Transverse colon (tissue), 4 donors: ENCODE data around the gene OLAH. TPM values are rescaled to one million over a fixed set of nuclear protein-coding genes. Genes with fewer than 3 reads are reported as not detected.
"Not testable (repeated sequence)": the region's sequence is repeated elsewhere in the genome, so short reads cannot be mapped to it uniquely, and the experiment has no call there.

Experiments used
- DNase-seq: peaks from one replicate; pipeline ENCODE4 v3.0.0-alpha.2; 2019
- H3K27ac ChIP-seq, 4 donors: fragments of 200-600 bp; sonication (generic); 2 replicates each; pipeline ENCODE4 v1.5.1; 2016 to 2018; ENCODE audit warnings: inconsistent platforms in 4 of 4
- H3K27me3 ChIP-seq: fragments of 200-600 bp; sonication (generic); 2 replicates; pipeline ENCODE4 v1.5.1; 2017; ENCODE audit warnings: inconsistent platforms
- H3K36me3 ChIP-seq, 4 donors: fragments of 200-600 bp; sonication (generic); 2 replicates each; pipeline ENCODE4 v1.5.1; 2017 to 2019; ENCODE audit warnings: inconsistent platforms in 4 of 4
- H3K4me1 ChIP-seq, 4 donors: fragments of 200-600 bp; sonication (generic); 2 replicates each; pipeline ENCODE4 v1.5.1; 2017 to 2020; ENCODE audit warnings: inconsistent platforms in 4 of 4
- H3K4me3 ChIP-seq, 4 donors: fragments of 200-600 bp; sonication (generic); 1 replicate in 1 of 4; 2 replicates in 3 of 4; pipeline versions ENCODE4 v1.5.1 to v1.6.1; 2017 to 2019; ENCODE audit warnings: inconsistent platforms in 4 of 4
- H3K9me3 ChIP-seq, 2 donors: fragments of 200-600 bp; sonication (generic); 2 replicates each; pipeline ENCODE4 v1.5.1; 2017 to 2019; ENCODE audit warnings: inconsistent platforms in 2 of 2
- CTCF ChIP-seq, 5 experiments: fragments of 200-600 bp in 3 of 5; fragments of 450-650 bp in 2 of 5; sonication (generic) in 3 of 5; IDR thresholded peaks; 1 replicate in 2 of 5; 2 replicates in 3 of 5; pipeline ENCODE4 v1.5.1; 2016 to 2017; ENCODE audit warnings: antibody characterized with exemption in 5 of 5, inconsistent platforms in 3 of 5, mild to moderate bottlenecking in 2 of 5, moderate library complexity in 1 of 5
- EP300 ChIP-seq: sonication (generic); formaldehyde crosslinking; IDR thresholded peaks from one replicate; pipeline ENCODE4 v1.6.1; 2017; ENCODE audit warnings: antibody characterized with exemption, low read depth
- POLR2A ChIP-seq: fragments of 450-650 bp; IDR thresholded peaks from one replicate; pipeline ENCODE4 v1.6.1; 2016; ENCODE audit warnings: antibody characterized with exemption, mild to moderate bottlenecking, moderate library complexity
- POLR2AphosphoS5 ChIP-seq, 3 donors: sonication (generic); formaldehyde crosslinking; IDR thresholded peaks; one replicate each; pipeline ENCODE4 v1.6.1; 2016; ENCODE audit warnings: antibody characterized with exemption in 3 of 3
- WGBS, 2 donors: methylation state at CpG; one replicate each; pipeline ENCODE4 v1.1.5; 2018; ENCODE audit warnings: low coverage in 1 of 2; 5-methylcytosine and 5-hydroxymethylcytosine counted together
- in situ Hi-C, 4 donors: fragments of 200-750 bp; cut with MboI; loops; one replicate each; pipeline versions ENCODE4 v1.15.0 to v1.15.1; 2017; ENCODE audit warnings: low sequenced_read_pairs in 3 of 4, low pct_ligation_motif_present in 1 of 4, low pct_unique_long_range_greater_than_20kb in 1 of 4
- intact Hi-C: fragments of 100-400 bp; cut with DNase I; formaldehyde crosslinking; loops from one replicate; pipeline ENCODE4 v1.15.1; 2023; ENCODE audit warnings: low total_unique reads
- total RNA-seq, 4 donors: library from RNA; depleted of rRNA; stranded (reverse); fragments of >200 nt; gene quantifications; one replicate each; pipeline ENCODE4 v1.1.0, GENCODE V29; 2016

Gene OLAH
- total RNA-seq = not detected

- Histone ChIP-seq H3K4me1 (no peaks in the 10 kb centered on the region), H3K27ac (no peak within 1 kb of the TSS), H3K9me3 (no peaks in the 10 kb centered on the region), H3K27me3 (no peaks in the 10 kb centered on the region), H3K36me3 (no peaks in the 10 kb centered on the region), H3K4me3 (no peak within 1 kb of the TSS)
- TF ChIP-seq CTCF (IDR thresholded peaks at IDR 0.05) = no peak
- TF ChIP-seq POLR2A = no peak
- no peak for TF ChIP-seq EP300
- no peak for TF ChIP-seq POLR2AphosphoS5 (IDR thresholded peaks at IDR 0.05)
- intact Hi-C loops (no loop called here), in situ Hi-C loops (no loop called here)
- DNase-seq = no peak
- 41 to 100% methylated on average over 1 of the region's 1 CpG for WGBS, 2 donors
These were observed at the start of gene OLAH for GRCh38 chr10:15043674-15044073. Gene OLAH, plus strand, starts transcription at chr10:15043943. Its CDS starts 3,346 bp downstream, at chr10:15047289.

DNA sequence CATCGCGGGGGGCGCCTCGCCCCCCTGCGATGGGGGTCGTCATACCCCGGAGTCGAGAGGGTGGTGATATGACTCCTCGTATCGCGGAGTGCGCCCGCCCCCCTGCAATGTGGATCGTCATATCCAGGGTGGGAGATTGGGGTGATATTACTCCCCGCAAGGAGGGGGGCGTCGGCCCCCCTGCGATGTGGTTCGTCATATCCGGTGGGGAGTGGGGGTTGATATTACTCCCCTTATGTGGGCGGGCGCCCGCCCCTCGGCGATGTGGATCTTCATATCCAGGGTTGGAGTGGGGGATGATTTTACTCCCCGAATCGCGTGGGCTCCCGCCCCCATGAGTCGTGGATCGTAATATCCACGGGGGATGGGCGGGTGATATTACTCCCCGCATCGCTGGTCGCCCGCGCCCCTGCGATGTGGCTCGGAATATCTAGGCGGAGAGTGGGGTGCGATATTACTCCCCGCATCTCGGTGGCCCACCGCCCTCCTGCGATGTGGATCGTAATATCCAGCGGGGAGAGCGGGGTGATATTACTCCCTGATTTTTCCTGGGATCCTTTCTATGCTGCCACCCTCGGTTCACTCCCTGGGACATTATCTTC, 47.7 kb upstream of the OLAH start:
- Histone ChIP-seq H3K4me3 (no peak overlapping the region), H3K27ac (no peak overlapping the region), H3K4me1 (no peaks in the 10 kb centered on the region), H3K27me3 (no peaks in the 10 kb centered on the region), H3K9me3 (no peaks in the 10 kb centered on the region), H3K36me3 (no peaks in the 10 kb centered on the region)
- intact Hi-C loops = no loop called here
- no peak for DNase-seq
- in situ Hi-C loops = no loop called here
- TF ChIP-seq CTCF (IDR thresholded peaks at IDR 0.05) (no peak), EP300 (no peak), POLR2AphosphoS5 (IDR thresholded peaks at IDR 0.05) (no peak), POLR2A (no peak)
- 56 to 86% methylated on average over 2 to 50 of the region's 50 CpGs for WGBS, 2 donors

- H3K27me3 ChIP-seq, H3K36me3 ChIP-seq, intact Hi-C loops, in situ Hi-C loops, H3K4me3 ChIP-seq, H3K9me3 ChIP-seq, H3K27ac ChIP-seq, H3K4me1 ChIP-seq: not testable (repeated sequence)
- DNase-seq = peak; percentile 21
- WGBS, 2 donors = 40 to 74% methylated on average over 3 to 5 of the region's 5 CpGs
These were observed 30.2 kb upstream of the OLAH start for GRCh38 chr10:15013530-15013929.

DNA sequence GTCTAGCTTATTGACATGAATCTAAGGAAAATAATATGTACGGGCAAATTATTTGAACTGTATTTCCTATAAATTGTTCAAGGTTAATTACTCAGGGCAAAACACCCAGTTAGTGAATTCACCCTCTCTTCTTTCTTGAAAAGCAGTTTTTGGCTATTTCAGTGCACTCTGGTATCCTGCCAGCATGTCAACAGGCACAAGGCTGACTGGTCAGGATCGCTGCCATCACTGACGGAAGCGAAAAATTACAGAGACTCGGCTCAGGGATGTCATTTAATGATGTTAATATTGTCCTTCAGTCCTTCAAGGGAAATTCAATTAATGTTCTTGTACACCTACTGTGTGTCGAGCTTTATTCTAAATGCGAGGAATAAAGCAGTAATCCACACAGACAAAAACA, 28.3 kb upstream of the OLAH start:
- Histone ChIP-seq H3K27ac (no peak overlapping the region), H3K4me3 (no peak overlapping the region), H3K9me3 (no peaks in the 10 kb centered on the region), H3K4me1 (no peaks in the 10 kb centered on the region), H3K36me3 (no peaks in the 10 kb centered on the region), H3K27me3 (no peaks in the 10 kb centered on the region)
- intact Hi-C loops = no loop called here
- TF ChIP-seq POLR2AphosphoS5 (IDR thresholded peaks at IDR 0.05) (no peak), CTCF (IDR thresholded peaks at IDR 0.05) (no peak), POLR2A (no peak), EP300 (no peak)
- no peak for DNase-seq
- whole genome bisulfite sequencing, 2 donors = 82 to 92% methylated on average over 5 to 7 of the region's 7 CpGs
- in situ Hi-C loops = no loop called here

GRCh38 chr10:15020966-15021365, 22.8 kb upstream of the OLAH start:
- H3K36me3 ChIP-seq, H3K9me3 ChIP-seq, H3K4me1 ChIP-seq, in situ Hi-C loops, DNase-seq, intact Hi-C loops, H3K4me3 ChIP-seq, H3K27me3 ChIP-seq, H3K27ac ChIP-seq: not testable (repeated sequence)
- 78% methylated on average over 3 of the region's 5 CpGs; no CpG with 5 or more reads in 1 of the 2 donors for WGBS, 2 donors

DNA sequence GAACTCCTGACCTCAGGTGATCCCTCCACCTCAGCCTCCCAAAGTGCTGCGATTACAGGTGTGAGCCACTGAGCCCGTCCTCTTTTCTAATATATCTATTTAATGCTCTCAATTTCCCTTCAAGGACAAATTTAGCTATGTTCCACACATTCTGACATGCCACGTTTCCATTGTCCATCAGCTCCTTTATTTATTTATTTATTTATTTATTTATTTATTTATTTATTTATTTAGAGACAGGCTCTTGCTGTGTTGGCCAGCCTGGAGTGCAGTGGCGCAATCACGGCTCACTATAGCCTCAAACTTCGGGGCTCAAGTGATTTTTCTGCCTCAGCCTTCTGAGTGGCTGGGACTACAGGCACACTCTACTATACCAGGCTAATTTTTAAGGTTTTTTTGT, 20.7 kb upstream of the OLAH start:
- DNase-seq, H3K9me3 ChIP-seq, H3K27ac ChIP-seq, H3K27me3 ChIP-seq, H3K4me1 ChIP-seq, H3K4me3 ChIP-seq, H3K36me3 ChIP-seq, intact Hi-C loops, in situ Hi-C loops: not testable (repeated sequence)
- WGBS, 2 donors = 89 to 95% methylated on average over 4 to 6 of the region's 6 CpGs

DNA sequence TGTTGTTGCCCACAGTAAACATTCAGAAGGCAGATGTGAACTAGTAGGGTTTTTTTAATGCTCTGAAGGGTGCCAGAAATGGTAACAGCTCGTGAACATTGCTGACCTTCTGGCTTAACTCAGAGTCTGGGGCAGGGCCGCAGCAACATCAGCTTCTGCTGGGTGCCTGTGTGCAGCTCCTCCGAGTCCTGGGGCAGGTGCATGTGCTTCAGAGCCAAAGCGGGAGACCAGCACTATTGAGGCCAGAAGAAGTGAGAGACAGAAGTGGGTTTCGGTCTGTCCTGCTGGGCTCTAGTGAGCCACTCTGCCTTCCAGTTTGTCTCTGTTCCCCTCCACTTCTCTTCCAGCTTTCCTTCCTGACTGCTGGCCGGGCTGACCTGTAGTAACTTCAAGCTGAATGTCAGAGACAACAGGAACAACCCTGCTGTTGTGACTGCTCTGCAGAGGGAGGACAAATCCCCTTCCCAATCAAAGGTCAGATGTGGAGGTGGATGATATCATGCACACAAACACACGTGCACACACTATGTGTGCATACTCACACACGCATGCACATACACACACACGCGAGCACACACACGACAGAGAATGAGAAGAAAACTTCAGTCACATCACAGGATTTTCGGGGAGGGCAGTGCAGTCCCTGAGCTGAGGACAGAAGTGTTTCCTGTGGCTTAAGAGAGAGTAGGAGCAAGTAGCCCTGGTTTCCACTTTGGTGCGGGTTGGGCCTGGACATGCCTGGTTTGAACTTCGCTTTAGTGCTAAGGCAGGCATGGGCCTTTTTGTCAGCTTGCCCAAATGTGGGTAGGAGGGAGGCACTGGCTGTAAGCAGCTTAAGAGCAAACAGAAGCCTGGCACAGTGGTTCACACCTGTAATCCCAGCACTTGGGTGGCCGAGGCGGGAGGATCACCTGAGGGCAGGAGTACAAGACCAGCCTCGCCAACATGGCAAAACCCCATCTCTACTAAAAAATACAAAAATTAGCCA, 19.4 kb upstream of the OLAH start:
- in situ Hi-C loops, DNase-seq, H3K4me3 ChIP-seq, H3K4me1 ChIP-seq, H3K36me3 ChIP-seq, intact Hi-C loops, H3K27ac ChIP-seq, H3K27me3 ChIP-seq, H3K9me3 ChIP-seq: not testable (repeated sequence)
- WGBS, 2 donors = 60 to 86% methylated on average over 1 to 17 of the region's 17 CpGs
